GM12801 (cell line): Measurements from ENCODE around the gene GAB2.

Experiments used
- CTCF ChIP-seq: IDR thresholded peaks from one replicate; pipeline ENCODE4 v1.5.1; 2011; ENCODE audit warnings: control low read depth; ENCODE audit not compliant: insufficient read length; ENCODE audit errors: extremely low read depth

Gene GAB2

GRCh38 chr11:78397398-78397797 is 20.2 kb downstream of the GAB2 start:
- no peak for TF ChIP-seq CTCF

- TF ChIP-seq CTCF, result no peak
These were observed 22.0 kb downstream of the GAB2 start for GRCh38 chr11:78395597-78395996.

GRCh38 chr11:78392854-78393253 is 24.8 kb downstream of the GAB2 start:
- TF ChIP-seq CTCF, result no peak

DNA sequence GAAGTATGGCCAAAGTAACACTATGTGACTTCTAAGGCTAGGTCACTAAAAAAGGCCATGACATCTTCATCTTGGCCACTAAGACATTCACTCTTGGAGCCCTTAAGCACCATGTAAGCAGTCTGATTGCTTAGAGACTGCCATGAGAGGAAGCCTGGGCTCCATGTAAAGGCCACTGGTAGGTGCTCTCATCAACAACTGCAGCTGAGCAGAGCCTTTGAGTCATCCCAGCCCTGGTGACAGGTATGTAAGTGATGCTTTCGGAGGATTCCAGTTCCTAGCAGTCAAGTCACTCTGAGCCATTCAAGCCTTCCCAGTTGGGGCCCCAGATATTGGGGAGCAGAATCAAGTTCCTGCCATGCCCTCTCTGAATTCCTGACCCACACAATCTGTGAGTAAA is 26.2 kb downstream of the GAB2 start:
- TF ChIP-seq CTCF, result no peak

- TF ChIP-seq CTCF, result no peak
These were observed 26.8 kb downstream of the GAB2 start for GRCh38 chr11:78390809-78391208.

DNA sequence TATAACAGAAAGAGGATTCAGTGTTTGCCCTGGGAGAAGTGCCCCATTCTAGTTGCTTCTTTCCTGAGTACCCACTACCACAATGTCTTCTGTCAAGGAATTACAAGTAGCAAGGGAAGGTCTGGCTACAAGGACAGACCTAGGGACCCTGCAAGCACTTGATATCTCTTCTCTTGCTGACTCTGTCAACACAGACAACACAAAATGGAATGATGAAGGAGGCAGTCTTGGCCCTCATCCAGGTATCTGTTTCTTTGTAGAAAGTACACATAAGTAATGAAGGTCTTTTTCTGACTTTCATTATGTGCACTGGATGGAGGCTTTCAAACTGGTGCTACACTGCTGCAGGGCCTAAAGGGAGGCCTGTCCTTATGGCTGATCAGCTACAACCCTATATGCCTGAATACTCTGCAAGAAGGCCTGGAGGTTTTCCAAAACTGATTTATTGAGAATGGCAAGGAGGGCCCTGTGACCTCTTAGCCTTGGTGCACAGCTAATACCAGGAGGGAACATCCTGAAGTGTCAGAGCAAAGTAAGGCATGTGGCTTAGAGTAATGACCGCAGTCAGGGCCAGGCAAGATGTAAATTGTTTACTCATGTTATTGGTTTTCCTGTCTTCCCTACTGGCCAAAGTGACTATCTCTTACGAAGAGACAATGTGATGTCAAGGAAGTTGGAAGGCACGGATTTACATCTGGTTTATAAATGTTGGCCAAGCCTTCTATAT is 31.2 kb downstream of the GAB2 start:
- TF ChIP-seq CTCF, result no peak

GRCh38 chr11:78385205-78385604 is 32.4 kb downstream of the GAB2 start:
- no peak for TF ChIP-seq CTCF
